GM10248 (cell line): ENCODE measurements around the gene RIPK4.

Experiments
- CTCF ChIA-PET: fragments of 300-600 bp; sonication (Branson Sonifier 250); formaldehyde crosslinking; extraction: SDS; loops from one replicate; lab custom pipeline; 2021; ENCODE audit warnings: antibody characterized with exemption; lab: Yijun Ruan, JAX
- POLR2A ChIA-PET: fragments of 350-650 bp; sonication (Branson Sonifier 250); formaldehyde crosslinking; extraction: SDS; loops from one replicate; lab custom pipeline; 2020; ENCODE audit warnings: antibody characterized with exemption; lab: Yijun Ruan, JAX
- DNase-seq: peaks from one replicate; pipeline ENCODE4 v3.0.0; 2012; ENCODE audit errors: extremely low spot score
- CTCF ChIP-seq: IDR thresholded peaks from 2 replicates; pipeline ENCODE4 v1.5.1; 2012; ENCODE audit warnings: mild to moderate bottlenecking, low read depth; ENCODE audit errors: extremely low read depth, missing control alignments, control extremely low read depth

RIPK4 gene

GRCh38 chr21:41777951-41778815 is 11.3 kb upstream of the RIPK4 start:
- ChIA-PET POLR2A (no interaction called here), CTCF (interaction anchor here (1.0 to 1.3 kb wide), 3 partner anchors 10 to 165 kb away, joined by 3 to 4 read pairs (median 3); no protein-coding TSS in a partner anchor)
- peak; percentile 21 for TF ChIP-seq CTCF
- DNase-seq = no peak

GRCh38 chr21:41776778-41777177 is 9.9 kb upstream of the RIPK4 start:
- no peak for TF ChIP-seq CTCF
- ChIA-PET CTCF (interaction anchor here (0.9 kb wide), 1 partner anchor 494 kb away, joined by 4 read pairs; no protein-coding TSS in a partner anchor), POLR2A (no interaction called here)
- no peak for DNase-seq

GRCh38 chr21:41775149-41775472 is 8.3 kb upstream of the RIPK4 start:
- CTCF ChIA-PET = no interaction called here
- DNase-seq = no peak
- TF ChIP-seq CTCF = no peak
- POLR2A ChIA-PET = no interaction called here

GRCh38 chr21:41774467-41775148 is 7.8 kb upstream of the RIPK4 start:
- ChIA-PET POLR2A (no interaction called here), CTCF (no interaction called here)
- no peak for DNase-seq
- TF ChIP-seq CTCF = no peak

GRCh38 chr21:41772351-41773080 is 5.7 kb upstream of the RIPK4 start:
- TF ChIP-seq CTCF = no peak
- no peak for DNase-seq
- CTCF ChIA-PET = no interaction called here
- POLR2A ChIA-PET = no interaction called here

- ChIA-PET CTCF (no interaction called here), POLR2A (no interaction called here)
- TF ChIP-seq CTCF = no peak
These were observed 4.7 kb upstream of the RIPK4 start for GRCh38 chr21:41771625-41771945.

More at GRCh38 chr21:41771625-41771945, 4.7 kb upstream of the RIPK4 start:
- no peak for DNase-seq
